Measurements from ENCODE around the gene IFTAP.

DNA sequence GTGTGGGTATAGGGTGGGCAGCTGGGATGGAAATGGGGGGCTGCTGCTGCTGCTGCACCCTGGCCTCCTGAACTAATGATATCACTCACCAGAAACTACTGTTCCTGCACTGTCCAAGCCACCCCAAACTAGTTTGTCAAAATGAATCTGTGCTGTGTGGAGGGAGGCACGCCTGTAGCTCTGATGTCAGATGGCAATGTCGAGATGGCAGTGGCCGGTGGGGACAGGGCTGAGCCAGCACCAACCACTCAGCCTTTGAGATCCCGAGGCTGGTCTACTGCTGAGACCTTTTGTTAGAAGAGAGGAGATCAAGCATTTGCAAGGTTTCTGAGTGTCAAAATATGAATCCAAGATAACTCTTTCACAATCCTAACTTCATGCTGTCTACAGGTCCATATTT, 25.2 kb upstream of the IFTAP start:
- TF ChIP-seq EZH2phosphoT487 (IDR thresholded peaks at IDR 0.05; ENCODE audit: low read depth, severe bottlenecking, unreplicated experiment) (no peak), EZH2 (IDR thresholded peaks at IDR 0.05; ENCODE audit: borderline replicate concordance) (no peak)
- TF ChIP-seq, protein P1, sequence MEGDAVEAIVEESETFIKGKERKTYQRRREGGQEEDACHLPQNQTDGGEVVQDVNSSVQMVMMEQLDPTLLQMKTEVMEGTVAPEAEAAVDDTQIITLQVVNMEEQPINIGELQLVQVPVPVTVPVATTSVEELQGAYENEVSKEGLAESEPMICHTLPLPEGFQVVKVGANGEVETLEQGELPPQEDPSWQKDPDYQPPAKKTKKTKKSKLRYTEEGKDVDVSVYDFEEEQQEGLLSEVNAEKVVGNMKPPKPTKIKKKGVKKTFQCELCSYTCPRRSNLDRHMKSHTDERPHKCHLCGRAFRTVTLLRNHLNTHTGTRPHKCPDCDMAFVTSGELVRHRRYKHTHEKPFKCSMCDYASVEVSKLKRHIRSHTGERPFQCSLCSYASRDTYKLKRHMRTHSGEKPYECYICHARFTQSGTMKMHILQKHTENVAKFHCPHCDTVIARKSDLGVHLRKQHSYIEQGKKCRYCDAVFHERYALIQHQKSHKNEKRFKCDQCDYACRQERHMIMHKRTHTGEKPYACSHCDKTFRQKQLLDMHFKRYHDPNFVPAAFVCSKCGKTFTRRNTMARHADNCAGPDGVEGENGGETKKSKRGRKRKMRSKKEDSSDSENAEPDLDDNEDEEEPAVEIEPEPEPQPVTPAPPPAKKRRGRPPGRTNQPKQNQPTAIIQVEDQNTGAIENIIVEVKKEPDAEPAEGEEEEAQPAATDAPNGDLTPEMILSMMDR (IDR thresholded peaks at IDR 0.05; ENCODE audit: poor library complexity): no peak
